HG03565 (cell line): ENCODE measurements around the gene TENM4.

Source experiments
- ATAC-seq: cut with Tn5 transposase; IDR thresholded peaks from one replicate; pipeline ENCODE4 v1.9.1; 2021; ENCODE audit warnings: mild to moderate bottlenecking, moderate library complexity; ENCODE audit not compliant: unreplicated experiment

Gene TENM4

GRCh38 chr11:78954696-78955095, 486.1 kb downstream of the TENM4 start:
- no peak for ATAC-seq

DNA sequence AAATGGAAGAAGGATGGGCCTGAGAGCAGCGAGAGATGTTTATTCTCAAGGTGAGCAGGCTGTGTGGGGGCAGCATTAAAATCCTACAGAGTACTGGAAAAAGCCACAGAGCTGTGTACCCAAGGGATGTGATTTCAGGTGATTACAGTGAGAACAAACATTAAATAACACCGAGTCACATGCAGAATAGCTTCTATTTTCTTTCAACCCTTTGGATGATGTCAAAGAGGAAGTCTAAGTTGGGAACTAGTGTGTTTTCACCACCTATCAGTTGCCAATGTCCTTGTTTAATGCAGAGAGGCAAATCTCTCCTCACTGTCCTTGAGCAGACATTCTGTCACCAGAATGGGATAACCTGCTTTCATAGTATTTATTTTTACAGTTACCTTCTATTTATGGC, 486.6 kb downstream of the TENM4 start:
- ATAC-seq: no peak

DNA sequence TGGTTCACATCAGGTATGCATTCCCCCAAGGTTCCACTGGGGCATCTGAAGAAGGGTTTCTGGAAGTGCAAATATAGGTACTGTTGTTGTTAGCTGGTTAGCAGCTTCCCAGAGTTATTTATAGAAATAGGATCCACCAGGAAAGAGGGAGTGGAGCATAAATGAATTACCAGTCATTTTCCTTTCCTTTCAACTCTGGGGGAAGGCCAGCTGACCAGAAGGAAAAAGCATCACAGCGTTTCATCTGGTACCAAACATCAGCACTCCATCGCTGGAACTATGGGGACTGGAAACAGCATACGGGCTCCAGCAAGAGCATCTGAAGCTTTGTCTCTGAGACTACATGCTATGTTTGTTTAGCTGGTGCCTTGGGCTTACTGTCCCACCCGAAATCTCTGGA, 487.9 kb downstream of the TENM4 start:
- no peak for ATAC-seq

DNA sequence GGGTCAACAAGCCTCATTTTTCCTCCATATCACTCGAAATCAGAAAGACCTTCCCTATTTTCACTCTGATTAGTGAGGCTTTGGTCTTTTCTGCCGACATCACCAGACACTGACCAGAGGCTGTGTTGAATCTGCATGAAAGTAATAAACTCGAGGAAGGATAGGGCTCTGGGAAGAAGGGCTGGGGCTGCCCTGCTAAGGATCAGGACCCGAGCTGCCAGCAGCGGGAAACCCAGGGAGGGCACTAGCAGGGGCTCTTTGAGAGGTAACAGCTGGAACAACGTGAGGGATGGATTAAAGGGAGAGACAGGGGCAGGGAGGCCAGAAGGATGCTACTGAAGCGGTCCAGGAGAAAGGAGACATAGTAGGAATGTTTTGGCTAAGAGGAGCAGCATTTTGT, 488.7 kb downstream of the TENM4 start:
- ATAC-seq: no peak

DNA sequence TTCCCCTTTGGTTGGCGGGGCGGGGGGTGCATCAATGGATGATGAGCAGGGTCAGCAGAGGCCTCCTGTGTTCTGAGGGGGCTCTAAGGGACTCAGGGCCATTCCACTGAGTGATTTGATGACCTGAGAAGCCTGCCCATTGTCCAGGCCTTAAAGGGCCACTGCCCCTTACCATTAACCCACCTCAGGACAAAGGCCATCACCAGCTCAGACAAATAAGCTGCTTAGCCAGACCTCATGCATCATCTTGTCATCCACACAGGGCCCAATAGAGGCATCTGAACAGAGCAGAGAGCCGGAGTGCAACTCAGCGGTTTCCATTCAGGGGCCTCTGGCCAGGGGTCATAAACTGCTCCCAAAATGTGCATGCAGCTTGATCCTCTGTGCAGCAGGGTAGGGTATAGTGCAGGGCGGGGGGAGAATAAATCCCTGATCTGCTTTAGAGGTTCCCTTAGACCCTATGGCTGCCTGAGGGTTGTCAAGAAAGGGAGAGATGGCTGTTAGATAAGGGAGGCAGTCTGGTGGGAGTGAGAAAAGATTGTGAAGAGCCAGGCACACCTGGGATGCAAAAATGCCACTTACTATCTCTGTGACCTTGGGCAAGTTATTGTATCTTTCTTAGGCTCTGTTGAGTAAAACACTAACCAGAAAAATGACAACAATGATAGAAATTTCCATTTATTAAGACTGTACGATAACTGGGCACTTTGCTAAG, 490.7 kb downstream of the TENM4 start:
- ATAC-seq: no peak

- ATAC-seq: no peak
Measured at GRCh38 chr11:78946945-78947902, 493.6 kb downstream of the TENM4 start.

DNA sequence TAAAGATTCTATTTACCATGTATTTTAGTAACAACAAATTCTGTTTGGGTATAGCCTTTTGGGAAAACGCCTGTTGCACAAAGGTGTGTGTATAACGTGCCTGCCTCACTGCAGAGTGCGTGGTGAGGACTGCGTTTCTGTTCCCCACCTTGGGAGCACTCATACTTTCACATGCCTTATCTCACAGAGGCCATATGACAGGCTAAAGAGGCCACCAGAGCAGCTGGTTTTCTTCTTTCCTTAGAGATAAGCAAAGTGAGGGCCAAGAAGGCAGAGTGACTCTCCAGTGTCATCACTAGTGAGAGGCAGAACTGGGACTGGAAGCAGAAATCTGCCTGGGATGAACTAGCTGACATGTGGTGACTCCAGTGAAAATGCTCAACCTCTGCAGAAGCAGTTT, 497.0 kb downstream of the TENM4 start:
- ATAC-seq: no peak

DNA sequence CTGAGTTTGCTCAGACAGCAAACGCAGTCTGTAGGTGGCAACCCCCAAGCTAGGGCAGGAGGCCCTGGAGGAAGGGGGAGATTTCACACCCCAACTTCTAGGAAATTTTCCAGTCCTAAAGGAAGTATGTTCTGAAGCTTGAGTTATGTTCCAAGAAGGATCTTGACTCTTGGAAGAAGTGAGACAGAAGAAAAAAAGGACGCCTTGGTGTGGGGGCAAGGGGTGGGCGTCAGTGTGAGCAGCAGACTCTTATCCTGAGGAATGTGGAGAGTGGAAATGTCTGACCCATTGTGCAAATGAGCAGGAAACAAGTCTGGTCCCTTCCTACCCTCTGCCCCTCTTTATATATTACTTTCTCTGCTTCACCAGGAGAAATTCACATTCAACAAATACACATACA, 497.7 kb downstream of the TENM4 start:
- ATAC-seq: no peak

DNA sequence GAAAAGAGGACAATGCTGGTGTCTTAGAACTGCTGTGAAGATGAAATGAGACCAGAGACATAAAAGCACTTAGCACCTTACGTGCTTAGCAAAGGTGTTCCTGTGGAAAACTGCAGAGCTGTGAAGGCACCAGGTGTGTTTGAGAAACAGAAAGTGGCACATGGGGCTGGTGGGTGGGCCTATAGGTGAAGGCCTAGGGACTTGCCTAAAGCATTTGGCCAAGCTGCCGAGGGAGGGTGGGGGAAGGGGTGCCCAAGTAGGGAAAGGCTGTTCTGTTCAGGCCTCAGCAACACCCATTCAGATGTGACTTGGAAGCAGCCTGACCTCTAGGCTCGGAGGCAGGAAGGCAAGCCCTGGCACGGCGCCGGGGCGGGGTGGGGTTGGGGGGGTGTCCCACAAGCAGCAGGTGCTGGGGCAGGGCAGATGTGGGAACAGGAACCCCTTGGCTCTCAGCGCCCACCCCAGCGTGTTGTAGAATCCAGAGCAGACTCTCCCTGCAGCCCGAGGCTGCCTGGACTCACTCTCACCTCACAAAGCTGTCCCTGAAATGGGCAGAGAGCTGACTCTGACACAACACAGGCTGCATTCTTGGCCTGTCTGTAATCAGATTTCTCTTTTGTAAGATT, 499.5 kb downstream of the TENM4 start:
- no peak for ATAC-seq

- no peak for ATAC-seq
Measured at GRCh38 chr11:78940500-78941225, 500.2 kb downstream of the TENM4 start.

- ATAC-seq: no peak
Measured at GRCh38 chr11:78938971-78939370, 501.9 kb downstream of the TENM4 start.

DNA sequence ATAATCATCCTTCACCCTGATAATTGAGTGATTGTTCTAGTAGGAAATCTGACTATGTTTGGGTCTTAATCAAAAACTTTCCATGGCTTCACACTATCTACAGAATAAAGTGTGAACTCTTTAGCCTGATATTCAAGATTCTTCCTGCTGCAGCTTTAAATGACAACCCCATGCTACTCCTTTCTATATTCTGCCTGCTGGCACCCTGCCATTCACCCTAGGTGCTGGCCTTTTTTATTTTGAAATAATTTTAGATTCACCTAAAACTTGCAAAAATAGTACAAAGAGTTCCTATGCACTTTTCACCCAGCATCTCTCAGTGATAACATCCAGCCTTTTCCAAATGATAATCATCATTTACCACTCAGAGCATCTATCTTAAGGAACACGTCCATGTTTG, 502.8 kb downstream of the TENM4 start:
- no peak for ATAC-seq

GRCh38 chr11:78935398-78936068, 505.3 kb downstream of the TENM4 start:
- ATAC-seq: no peak

- ATAC-seq: no peak
Measured at GRCh38 chr11:78933350-78933749, 507.5 kb downstream of the TENM4 start.

DNA sequence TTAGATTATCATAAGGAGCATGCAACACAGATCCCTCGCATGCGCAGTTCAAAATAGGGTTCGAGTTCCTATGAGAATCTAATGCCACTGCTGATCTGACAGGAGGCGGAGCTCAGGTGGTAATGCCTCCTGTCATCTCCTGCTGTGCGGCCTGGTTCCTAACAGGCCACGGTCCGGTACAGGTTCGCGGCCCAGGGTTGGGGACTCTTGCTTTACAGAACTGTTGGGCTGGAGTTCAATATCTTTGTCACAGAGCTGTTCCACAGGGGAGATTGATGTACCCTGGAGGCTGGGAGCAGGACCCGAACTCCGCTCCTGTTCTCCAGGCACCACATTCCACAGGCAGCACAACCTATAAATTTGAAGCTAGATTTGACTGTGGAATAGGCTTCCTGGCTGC, 508.1 kb downstream of the TENM4 start:
- no peak for ATAC-seq

DNA sequence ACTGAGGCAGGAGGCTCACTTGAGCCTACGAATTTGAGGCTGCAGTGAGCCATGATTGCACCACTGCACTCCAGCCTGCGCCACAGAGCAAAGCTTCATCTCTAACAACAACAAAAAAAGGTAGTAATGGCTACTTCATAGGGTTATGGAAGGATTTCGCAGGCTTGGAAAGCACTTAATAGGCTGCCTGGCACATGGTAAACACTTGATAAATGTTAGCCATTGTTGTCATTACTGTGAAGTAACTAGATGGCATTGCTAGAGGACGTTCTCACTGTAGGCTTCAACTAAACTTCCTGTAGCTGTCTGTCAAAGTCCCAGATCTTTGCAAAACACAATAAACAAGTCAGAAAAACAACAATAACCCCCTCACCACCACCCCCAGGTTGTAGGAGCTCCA, 508.9 kb downstream of the TENM4 start:
- ATAC-seq: no peak

DNA sequence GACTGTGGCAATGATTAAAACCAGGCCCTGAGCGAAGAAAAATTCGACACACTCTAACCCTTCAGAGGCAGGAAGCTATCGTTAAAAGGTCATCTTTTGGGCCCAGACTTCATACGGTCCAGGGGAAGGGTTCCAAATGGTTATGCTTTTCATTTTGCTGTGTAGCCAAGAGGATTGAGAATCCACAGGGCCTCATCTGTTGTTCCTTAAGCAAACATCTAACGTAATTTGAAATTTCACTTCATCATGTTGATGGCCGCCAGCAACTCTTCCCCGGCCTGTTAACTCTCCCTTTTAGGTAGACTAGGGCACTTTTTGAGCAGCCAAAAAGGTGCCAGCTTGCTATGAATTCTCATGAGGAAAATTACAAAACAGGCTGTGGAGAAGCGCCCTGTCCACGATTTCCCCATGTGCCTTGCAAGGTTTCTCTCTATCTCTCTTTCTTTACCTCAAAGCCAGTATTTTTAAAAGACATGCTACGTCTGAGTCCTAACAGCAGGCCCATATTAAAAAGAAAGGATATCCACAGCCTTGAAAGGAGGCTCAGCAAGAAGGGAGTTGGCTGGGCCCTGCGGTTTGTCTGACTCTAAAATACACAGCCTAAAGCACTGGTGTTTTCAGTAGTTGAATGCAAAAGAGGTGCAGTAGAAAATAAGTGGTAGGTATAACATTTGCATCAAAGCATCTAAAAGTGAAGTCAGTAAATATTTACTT, 509.9 kb downstream of the TENM4 start:
- no peak for ATAC-seq

GRCh38 chr11:78929906-78930220, 511.0 kb downstream of the TENM4 start:
- no peak for ATAC-seq

GRCh38 chr11:78929207-78929905, 511.5 kb downstream of the TENM4 start:
- no peak for ATAC-seq
